LoVo (cell line): ENCODE measurements around the gene C5.
"Not testable (repeated sequence)": the region's sequence is repeated elsewhere in the genome, so short reads cannot be mapped to it uniquely, and the experiment has no call there.

Experiments used
- DNase-seq: peaks from one replicate; pipeline ENCODE4 v3.0.0-alpha.2; 2016; ENCODE audit warnings: low spot score

The C5 gene

GRCh38 chr9:120979797-120980196, 70.3 kb downstream of the C5 start:
- no peak for DNase-seq

GRCh38 chr9:120978987-120979386, 71.1 kb downstream of the C5 start:
- DNase-seq: no peak

DNA sequence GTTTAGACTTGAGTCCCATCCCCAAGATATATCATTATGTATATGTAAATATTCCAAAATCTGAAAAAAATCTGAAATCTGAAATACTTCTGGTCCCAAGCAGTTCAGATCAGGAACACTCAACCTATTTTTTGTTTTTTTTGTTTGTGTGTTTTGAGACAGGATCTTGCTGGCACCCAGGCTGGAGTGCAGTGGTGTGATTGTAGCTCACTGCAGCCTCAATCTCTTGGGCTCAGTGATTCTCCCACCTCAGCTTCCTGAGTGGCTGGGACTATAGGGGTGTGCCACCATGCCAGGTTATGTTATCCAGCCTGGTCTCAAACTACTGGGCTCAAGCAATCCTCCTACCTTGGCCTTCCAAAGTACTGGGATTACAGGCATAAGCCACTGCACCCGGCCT, 72.8 kb downstream of the C5 start:
- DNase-seq: no peak

- no peak for DNase-seq
These were observed 75.2 kb downstream of the C5 start for GRCh38 chr9:120974921-120975320.

GRCh38 chr9:120974181-120974580, 75.9 kb downstream of the C5 start:
- no peak for DNase-seq

- DNase-seq: no peak
These were observed 78.1 kb downstream of the C5 start for GRCh38 chr9:120971938-120972337.

DNA sequence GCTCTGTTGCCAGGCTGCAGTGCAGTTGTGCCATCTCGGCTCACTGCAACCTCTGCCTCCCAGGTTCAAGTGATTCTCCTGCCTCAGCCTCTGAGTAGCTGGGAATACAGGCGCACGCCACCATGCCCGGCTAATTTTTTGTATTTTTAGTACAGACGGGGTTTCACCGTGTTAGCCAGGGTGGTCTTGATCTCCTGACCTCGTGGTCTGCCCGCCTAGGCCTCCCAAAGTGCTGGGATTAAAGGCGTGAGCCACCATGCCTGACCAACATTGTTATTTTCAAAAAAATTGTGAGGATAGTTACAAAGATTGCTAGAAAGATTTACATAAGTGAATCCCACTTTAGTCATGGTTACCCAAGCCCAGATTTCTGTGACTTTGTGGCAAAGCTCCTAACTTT, 78.6 kb downstream of the C5 start:
- DNase-seq: not testable (repeated sequence)

GRCh38 chr9:120970244-120970643, 79.8 kb downstream of the C5 start:
- no peak for DNase-seq

DNA sequence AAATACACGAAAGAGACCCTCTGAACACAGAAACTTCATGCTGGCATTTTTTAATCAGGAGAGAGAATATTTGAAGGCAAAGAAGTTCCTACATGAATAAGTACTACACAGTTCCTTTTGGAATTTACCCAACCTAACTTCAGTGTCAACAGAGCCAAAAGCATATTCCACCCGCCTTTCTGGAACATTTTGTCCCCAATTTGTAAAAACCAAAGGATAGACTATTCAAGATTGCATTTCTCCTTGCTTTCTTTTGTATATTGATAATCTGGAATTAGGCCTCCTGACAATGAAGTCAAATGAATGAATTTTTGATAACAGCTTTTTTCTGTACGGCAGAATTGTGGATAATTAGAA, 84.1 kb downstream of the C5 start:
- DNase-seq: no peak

- no peak for DNase-seq
These were observed 84.6 kb downstream of the C5 start for GRCh38 chr9:120965344-120966012.

DNA sequence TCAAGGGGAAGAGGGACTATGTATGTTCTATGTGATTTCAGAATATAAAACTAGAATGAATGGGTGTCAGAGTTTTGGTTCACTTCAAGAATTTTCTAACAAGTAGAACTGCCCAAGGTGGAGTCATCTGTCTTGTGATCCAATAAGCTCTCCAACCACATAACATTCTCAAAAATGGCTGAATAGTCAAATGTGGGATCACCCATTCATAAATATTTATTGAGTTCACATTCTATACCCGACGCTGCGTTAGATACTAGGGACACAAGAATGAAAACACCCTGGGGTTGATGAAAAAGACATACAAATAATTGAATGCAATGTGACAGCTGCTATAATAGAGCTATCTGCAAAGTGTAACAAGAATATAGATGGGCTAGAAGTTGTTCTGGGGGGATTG, 88.1 kb downstream of the C5 start:
- no peak for DNase-seq

DNA sequence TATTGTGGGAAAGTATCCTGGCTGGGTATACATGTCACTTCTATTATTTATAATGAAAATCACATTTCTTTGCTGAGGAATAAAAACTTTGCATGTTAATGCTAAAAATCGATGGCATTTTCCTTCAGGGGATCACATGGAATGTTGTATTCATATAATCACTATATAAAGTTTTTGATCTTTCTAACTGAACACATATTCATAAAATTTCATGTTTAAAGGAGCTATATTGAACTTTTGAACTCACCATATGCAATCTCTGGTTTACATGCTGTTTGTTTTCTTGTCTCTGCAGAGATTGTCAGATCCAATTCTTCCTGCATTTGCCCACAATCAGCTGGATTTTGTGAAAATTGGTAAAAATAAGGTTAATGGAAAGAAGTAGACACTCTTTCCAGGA, 90.1 kb downstream of the C5 start:
- DNase-seq: no peak

DNA sequence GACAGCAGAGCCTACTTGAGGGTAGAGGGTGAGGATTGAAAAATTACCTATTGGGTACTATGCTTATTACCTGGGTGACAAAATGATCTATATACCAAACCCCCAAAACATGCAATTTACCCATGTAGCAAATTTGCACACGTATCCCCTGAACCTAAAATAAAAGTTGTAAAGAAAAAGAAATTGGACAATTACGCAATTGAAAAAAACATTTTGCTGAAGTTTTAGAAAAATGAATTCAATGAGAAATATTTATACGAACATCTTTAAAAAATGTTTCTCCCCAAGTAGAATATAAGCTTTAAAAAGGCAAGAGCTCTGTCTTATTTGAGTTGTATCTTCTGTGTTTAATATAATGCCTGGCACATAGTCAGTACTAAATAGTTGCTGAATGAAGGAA, 93.2 kb downstream of the C5 start:
- DNase-seq: no peak

DNA sequence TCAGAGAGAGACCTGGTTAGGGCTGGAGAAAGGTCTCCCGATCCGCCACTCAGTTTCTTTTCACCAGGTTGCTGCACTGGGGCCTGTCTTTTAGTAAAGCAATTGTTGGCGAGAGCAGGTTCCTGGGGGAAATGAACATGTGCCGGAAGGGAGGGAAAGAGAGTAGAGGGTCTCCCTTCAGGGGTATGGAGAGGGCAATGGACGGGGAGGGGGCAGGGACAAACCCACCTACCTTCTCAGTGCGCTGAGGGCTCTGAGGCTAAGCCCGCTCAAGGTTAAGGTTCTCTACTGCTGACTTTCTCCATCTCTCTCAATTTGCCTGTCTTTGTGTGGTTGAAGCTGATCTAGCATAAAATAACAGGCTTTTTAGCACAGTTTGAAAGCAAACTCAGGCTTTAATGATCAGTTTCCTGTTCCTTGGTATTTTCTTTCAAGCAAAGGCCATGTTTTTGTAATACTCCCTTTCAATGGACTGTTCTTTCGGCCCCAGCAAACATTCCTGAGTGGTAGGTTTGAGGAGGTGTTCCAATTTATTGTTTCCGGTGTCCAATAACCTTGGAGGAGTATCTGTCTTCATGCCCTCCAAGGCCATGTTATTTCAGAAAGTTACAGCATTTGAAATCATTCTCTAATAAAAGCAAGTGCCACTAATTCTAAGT, 98.0 kb downstream of the C5 start:
- DNase-seq: no peak

- no peak for DNase-seq
These were observed 99.4 kb downstream of the C5 start for GRCh38 chr9:120950421-120951388.

DNA sequence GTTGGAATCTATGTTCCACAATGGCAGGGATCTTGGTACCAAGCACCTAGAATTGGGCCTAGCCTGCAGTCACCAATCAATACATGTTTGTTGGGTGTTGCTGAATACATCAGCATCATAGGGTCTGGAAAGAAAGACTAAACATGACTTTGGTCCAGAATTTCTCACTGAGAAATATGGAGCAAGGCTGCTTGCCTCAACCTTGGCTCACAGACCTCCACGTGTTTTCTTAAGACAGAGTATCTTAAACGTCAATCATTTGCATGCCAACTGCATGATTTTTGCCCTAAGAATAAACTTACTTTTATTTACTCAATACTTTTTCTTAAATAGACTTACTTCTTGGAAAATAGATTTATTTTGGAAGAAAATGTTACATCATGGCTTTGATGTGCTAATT, 100.8 kb downstream of the C5 start:
- no peak for DNase-seq

GRCh38 chr9:120948824-120949223, 101.3 kb downstream of the C5 start:
- no peak for DNase-seq

DNA sequence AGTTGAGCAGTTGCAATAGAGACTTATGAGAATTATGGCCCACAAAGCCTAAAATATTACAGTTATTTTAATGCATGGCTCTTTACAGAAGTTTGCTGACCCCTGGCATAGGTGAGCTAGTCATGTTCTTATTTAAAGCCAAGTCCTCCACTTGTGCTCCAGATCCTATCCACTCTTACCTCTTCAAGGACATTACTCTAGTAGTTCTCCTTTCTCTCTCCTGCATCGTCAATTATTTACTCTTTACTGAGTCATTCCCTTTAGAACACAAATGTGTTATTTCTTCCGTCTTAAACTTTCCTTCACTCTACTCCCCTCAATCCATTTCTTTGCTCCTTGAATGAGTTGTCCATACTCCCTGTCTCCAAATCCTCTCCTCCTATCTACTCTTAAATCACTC, 102.9 kb downstream of the C5 start:
- DNase-seq: no peak

GRCh38 chr9:120946259-120946658, 103.8 kb downstream of the C5 start:
- DNase-seq: no peak

DNA sequence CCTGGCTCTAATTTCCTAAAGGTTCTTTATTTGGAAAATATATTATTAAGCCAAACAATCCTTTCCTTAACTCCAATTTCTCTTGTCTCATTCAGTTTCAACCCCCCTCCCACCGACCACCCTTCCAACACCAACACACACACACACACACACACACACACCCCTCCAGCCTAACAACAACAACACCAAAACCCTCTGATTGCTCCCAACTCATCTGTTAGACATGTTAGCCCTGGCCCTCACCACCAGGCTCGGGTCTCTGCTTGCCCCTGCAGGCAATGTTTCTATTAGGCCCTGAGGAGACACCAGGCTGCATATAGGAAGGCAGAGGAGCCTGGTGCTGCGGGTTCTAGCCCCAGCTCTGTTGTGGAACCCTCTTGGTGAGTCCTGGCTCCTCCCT, 105.1 kb downstream of the C5 start:
- no peak for DNase-seq

- DNase-seq: no peak
These were observed 105.6 kb downstream of the C5 start for GRCh38 chr9:120944434-120944843.

GRCh38 chr9:120942186-120943001, 107.7 kb downstream of the C5 start:
- no peak for DNase-seq
